Duodenal mucosa (tissue), 2 donors: Measurements from ENCODE around the gene SAYSD1.

Experiments
- H3K27ac ChIP-seq: one replicate; pipeline ENCODE4 v1.7.0; 2013; ENCODE audit warnings: low read depth, low read length
- H3K27me3 ChIP-seq, 2 donors: one replicate each; pipeline ENCODE4 v1.7.0; 2013; ENCODE audit warnings: low read length in 2 of 2, control low read depth in 1 of 2; ENCODE audit not compliant: insufficient read depth in 2 of 2, control insufficient read depth in 1 of 2
- H3K36me3 ChIP-seq, 2 donors: one replicate each; pipeline ENCODE4 v1.7.0; 2013; ENCODE audit warnings: low read length in 2 of 2, control low read depth in 1 of 2; ENCODE audit not compliant: insufficient read depth in 2 of 2, control insufficient read depth in 1 of 2
- H3K4me1 ChIP-seq, 2 donors: one replicate each; pipeline ENCODE4 v1.7.0; 2013; ENCODE audit warnings: low read length in 2 of 2, control low read depth in 1 of 2; ENCODE audit not compliant: insufficient read depth in 2 of 2, control insufficient read depth in 1 of 2
- H3K4me3 ChIP-seq, 2 donors: one replicate each; pipeline ENCODE4 v1.7.0; 2013; ENCODE audit warnings: low read length in 2 of 2, low read depth in 1 of 2
- H3K9ac ChIP-seq, 2 donors: one replicate each; pipeline ENCODE4 v1.7.0; 2013; ENCODE audit warnings: low read length in 2 of 2, low read depth in 1 of 2
- H3K9me3 ChIP-seq, 2 donors: one replicate each; pipeline ENCODE4 v1.7.0; 2013; ENCODE audit warnings: low read length in 2 of 2, control low read depth in 1 of 2; ENCODE audit not compliant: control insufficient read depth in 1 of 2

The SAYSD1 gene

GRCh38 chr6:39092124-39092523, 22.9 kb downstream of the SAYSD1 start:
- no peak overlapping the region for H3K27ac ChIP-seq
- H3K4me3 ChIP-seq, result no peak overlapping the region
- peaks cover 0 to 16% of the 10 kb centered on the region in 2 donors for H3K27me3 ChIP-seq
- H3K9me3 ChIP-seq, result no peaks in the 10 kb centered on the region
- no peaks in the 10 kb centered on the region for H3K36me3 ChIP-seq
- no peak overlapping the region for H3K9ac ChIP-seq
- no peaks in the 10 kb centered on the region for H3K4me1 ChIP-seq

DNA sequence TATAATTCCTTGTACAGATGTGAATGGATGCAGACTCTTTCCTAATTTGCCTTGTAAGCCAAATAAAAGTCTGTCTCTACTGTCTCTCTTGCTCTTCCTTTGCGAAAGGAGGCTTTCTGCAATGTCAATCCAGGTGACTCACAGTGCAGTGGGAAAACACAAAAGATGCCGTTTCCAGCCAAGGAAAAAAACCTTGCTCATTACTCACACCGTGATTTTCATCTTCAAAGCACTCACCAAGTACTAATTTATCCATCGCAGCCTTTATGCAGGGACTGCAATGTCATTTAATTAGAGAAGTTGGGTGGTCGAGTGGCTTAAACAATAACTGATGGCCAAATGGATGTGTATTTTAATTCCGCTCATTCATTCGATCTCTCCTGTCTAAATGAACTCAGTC, 23.8 kb downstream of the SAYSD1 start:
- Histone ChIP-seq H3K27ac (no peak overlapping the region), H3K9ac (no peak overlapping the region), H3K36me3 (no peaks in the 10 kb centered on the region), H3K9me3 (no peaks in the 10 kb centered on the region), H3K4me3 (no peak overlapping the region), H3K4me1 (no peaks in the 10 kb centered on the region), H3K27me3 (peaks cover 0 to 20% of the 10 kb centered on the region in 2 donors)

GRCh38 chr6:39090036-39090435, 24.9 kb downstream of the SAYSD1 start:
- Histone ChIP-seq H3K4me3 (no peak overlapping the region), H3K27ac (no peak overlapping the region), H3K27me3 (peaks cover 0 to 20% of the 10 kb centered on the region in 2 donors), H3K36me3 (no peaks in the 10 kb centered on the region), H3K9me3 (no peaks in the 10 kb centered on the region), H3K9ac (no peak overlapping the region), H3K4me1 (no peaks in the 10 kb centered on the region)

- H3K27ac ChIP-seq, result no peak overlapping the region
- no peaks in the 10 kb centered on the region for H3K9me3 ChIP-seq
- no peaks in the 10 kb centered on the region for H3K36me3 ChIP-seq
- peaks cover 0 to 20% of the 10 kb centered on the region in 2 donors for H3K27me3 ChIP-seq
- no peak overlapping the region for H3K4me3 ChIP-seq
- no peaks in the 10 kb centered on the region for H3K4me1 ChIP-seq
- no peak overlapping the region for H3K9ac ChIP-seq
These were observed 26.7 kb downstream of the SAYSD1 start for GRCh38 chr6:39088331-39088730.

DNA sequence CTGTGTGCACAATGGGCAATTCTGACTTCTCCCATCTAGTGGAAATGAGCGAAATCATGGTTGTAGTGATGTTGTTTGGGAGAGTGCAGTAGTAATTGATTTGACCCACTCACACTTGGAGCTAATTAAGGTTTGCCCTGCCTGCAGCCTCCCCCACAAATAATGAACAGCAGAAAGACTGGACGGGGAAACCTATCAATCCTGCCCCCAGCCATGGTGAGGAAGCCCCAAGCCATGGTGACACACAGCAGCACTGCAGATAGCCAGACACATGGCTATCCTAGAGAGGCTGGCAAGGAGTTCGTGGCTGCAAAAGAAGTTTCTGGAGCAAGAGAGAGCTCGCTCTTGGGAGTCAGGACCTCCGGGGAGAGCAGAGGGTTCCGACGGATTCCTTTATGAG, 27.8 kb downstream of the SAYSD1 start:
- H3K9me3 ChIP-seq, result no peaks in the 10 kb centered on the region
- peaks cover 0 to 20% of the 10 kb centered on the region in 2 donors for H3K27me3 ChIP-seq
- H3K4me1 ChIP-seq, result no peaks in the 10 kb centered on the region
- H3K9ac ChIP-seq, result no peak overlapping the region
- H3K27ac ChIP-seq, result no peak overlapping the region
- no peak overlapping the region for H3K4me3 ChIP-seq
- H3K36me3 ChIP-seq, result no peaks in the 10 kb centered on the region

DNA sequence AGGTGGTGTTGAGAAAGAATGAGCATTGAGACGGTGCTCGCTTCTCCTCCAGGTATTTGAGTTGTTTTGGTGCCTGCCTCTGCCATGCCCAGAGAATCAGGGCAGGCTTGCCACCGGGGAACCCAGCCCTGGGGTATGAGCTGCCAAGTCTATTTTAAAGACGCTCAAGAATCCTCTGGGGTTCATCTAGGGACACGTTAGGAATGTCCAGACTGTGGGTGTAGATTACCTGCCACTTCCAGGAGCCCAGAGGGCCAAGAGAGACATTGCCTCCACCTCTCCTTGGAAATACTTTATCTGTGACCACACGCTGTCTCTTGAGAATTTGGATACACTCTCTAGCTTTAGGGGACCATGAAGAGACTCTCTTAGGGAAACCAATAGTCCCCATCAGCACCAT, 28.3 kb downstream of the SAYSD1 start:
- H3K9ac ChIP-seq, result no peak overlapping the region
- H3K9me3 ChIP-seq, result no peaks in the 10 kb centered on the region
- no peaks in the 10 kb centered on the region for H3K4me1 ChIP-seq
- no peaks in the 10 kb centered on the region for H3K36me3 ChIP-seq
- no peak overlapping the region for H3K27ac ChIP-seq
- peaks cover 0 to 20% of the 10 kb centered on the region in 2 donors for H3K27me3 ChIP-seq
- H3K4me3 ChIP-seq, result no peak overlapping the region

DNA sequence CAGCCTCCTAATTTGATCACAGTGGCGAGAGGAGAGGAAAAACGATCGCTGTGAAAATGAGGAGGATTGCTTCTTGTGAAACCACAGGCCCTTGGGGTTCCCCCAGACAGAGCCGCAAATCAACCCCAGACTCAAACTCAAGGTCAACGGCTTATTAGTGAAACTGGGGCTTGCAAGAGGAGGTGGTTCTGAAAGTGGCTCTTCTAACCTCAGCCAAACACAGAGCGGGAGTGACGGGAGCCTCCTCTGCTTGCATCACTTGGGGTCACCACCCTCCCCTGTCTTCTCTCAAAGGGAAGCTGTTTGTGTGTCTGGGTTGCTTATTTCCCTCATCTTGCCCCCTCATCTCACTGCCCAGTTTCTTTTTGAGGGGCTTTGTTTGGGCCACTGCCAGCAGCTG, 28.7 kb downstream of the SAYSD1 start:
- no peak overlapping the region for H3K27ac ChIP-seq
- H3K4me1 ChIP-seq, result no peaks in the 10 kb centered on the region
- no peaks in the 10 kb centered on the region for H3K9me3 ChIP-seq
- no peaks in the 10 kb centered on the region for H3K36me3 ChIP-seq
- peaks cover 0 to 20% of the 10 kb centered on the region in 2 donors for H3K27me3 ChIP-seq
- H3K9ac ChIP-seq, result no peak overlapping the region
- no peak overlapping the region for H3K4me3 ChIP-seq

GRCh38 chr6:39085129-39085797, 29.7 kb downstream of the SAYSD1 start:
- peaks cover 0 to 18% of the 10 kb centered on the region in 2 donors for H3K27me3 ChIP-seq
- H3K27ac ChIP-seq, result no peak overlapping the region
- no peak overlapping the region for H3K4me3 ChIP-seq
- no peaks in the 10 kb centered on the region for H3K4me1 ChIP-seq
- H3K9me3 ChIP-seq, result no peaks in the 10 kb centered on the region
- H3K9ac ChIP-seq, result no peak overlapping the region
- H3K36me3 ChIP-seq, result no peaks in the 10 kb centered on the region

DNA sequence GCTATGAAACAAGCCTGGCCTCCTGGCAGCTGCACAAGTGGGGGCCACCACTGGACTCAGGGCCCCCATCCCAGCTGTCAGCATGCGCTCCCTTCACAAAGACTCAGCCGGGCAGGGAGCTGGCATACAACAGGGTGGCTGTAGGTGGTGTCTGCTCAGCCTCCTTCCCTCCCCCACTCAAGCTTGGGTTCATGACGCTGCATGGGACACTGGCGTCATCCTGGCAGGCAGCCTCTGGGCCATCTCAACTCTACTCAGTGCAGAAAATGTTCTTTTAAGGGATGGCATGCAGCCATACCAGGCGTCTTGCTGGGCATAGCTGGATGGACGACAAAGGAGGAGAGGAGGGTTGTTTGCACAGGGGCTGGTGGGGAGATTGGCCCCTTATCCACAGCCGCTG, 30.5 kb downstream of the SAYSD1 start:
- H3K9ac ChIP-seq, result no peak overlapping the region
- H3K4me3 ChIP-seq, result no peak overlapping the region
- no peak overlapping the region for H3K27ac ChIP-seq
- no peaks in the 10 kb centered on the region for H3K36me3 ChIP-seq
- H3K9me3 ChIP-seq, result no peaks in the 10 kb centered on the region
- H3K27me3 ChIP-seq, result peaks cover 0 to 12% of the 10 kb centered on the region in 2 donors
- no peaks in the 10 kb centered on the region for H3K4me1 ChIP-seq

DNA sequence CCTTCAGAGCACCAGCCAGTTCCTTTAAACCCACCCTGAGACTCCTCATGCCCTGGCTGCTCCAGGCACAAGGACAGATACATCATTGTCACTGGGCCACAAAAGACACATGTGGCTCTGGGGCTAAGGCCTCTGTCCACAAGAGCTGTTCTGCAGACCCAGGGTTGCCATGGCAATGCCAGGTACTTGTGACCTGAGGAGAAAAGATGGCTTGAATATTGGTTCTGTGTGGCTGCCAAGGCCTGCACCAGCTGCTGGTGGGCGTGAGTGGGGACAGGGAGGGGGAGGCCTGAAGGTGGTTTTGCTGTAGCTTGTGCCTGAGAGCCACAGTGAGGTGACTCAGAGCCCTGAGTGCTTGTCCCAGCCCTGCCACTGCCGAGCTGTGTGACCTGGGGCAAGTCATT, 31.8 kb downstream of the SAYSD1 start:
- H3K27ac ChIP-seq, result no peak overlapping the region
- H3K9me3 ChIP-seq, result no peaks in the 10 kb centered on the region
- H3K27me3 ChIP-seq, result peaks cover 0 to 10% of the 10 kb centered on the region in 2 donors
- no peaks in the 10 kb centered on the region for H3K36me3 ChIP-seq
- H3K4me1 ChIP-seq, result no peaks in the 10 kb centered on the region
- no peak overlapping the region for H3K9ac ChIP-seq
- no peak overlapping the region for H3K4me3 ChIP-seq
